NCI-H128 (cell line): ENCODE measurements around the gene CENPM.

Experiments used
- DNase-seq: peaks from one replicate; lab custom pipeline; 2025; ENCODE audit not compliant: unreplicated experiment; lab: John Stamatoyannopoulos, UW

The CENPM gene

DNA sequence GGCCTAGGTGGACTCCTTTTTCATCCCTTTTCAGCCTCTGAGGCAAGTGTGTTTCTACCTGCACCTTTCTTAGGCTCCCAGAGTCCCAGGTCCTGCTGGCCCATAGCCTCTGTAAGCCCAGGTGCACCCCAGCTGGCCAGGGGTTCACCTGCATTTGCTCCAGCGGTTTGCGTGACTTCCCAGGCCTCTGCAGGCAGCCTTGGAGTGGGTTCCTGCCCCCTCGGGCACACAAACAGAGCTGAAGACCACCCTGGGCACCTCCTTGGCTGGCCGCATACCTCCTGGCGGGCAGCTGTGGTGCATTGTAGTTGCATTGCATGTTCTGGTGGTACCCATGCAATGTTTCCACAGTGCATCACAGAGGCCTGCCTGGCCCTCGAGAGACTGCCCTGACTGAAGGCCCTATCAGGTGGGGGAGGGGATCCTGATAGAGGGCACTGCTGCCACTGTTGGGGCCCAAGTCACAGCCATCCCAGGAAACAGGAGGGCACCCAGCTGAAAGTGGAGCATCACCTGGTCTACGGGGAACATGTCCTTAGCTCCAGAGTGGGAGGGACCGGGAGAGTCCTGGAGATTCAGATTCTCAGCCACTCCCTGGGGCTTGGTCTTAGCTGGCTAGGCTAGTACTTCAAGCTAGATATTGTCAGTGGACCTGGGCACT is 46.2 kb downstream of the CENPM start:
- no peak for DNase-seq

GRCh38 chr22:41899992-41900651 is 46.8 kb downstream of the CENPM start:
- DNase-seq: no peak

DNA sequence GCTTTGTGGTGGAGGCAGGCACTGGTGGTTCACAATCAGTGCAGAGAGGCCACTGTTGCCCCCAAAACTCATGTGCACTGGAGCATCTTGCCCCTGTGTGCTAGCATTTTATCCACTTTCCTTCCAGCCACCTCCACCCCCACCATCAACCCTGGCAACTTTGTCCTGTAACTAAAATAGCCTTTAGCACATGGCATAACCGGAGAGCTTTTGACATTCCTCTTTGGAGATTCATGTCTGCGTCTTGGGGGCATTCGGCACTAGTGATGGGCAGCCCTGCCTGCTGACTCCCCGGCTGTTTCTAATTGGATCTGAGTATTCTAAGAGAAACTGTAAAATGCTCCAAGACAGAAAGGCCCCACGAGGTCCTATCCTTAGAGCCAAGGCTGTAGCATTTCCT is 47.8 kb downstream of the CENPM start:
- DNase-seq: no peak

DNA sequence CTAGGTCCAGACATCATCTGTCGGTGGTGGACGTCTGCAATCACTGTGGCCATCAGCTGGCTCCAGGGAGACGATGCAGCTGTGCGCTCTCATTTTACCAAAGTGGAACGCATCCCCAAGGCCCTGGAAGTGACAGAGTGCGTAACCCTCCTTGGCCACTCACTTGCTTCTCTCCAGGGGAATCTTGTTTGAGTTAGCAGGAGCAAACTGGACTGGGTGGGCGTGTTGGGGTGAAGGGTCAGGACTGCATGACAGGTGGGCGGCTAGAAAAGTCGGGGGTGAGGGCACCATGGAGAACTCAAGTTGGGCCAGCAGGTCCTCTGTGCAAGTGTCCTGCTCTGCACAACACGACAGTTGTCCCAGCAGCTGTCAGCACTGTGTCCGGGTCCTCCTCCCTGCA is 48.3 kb downstream of the CENPM start:
- DNase-seq: no peak

DNA sequence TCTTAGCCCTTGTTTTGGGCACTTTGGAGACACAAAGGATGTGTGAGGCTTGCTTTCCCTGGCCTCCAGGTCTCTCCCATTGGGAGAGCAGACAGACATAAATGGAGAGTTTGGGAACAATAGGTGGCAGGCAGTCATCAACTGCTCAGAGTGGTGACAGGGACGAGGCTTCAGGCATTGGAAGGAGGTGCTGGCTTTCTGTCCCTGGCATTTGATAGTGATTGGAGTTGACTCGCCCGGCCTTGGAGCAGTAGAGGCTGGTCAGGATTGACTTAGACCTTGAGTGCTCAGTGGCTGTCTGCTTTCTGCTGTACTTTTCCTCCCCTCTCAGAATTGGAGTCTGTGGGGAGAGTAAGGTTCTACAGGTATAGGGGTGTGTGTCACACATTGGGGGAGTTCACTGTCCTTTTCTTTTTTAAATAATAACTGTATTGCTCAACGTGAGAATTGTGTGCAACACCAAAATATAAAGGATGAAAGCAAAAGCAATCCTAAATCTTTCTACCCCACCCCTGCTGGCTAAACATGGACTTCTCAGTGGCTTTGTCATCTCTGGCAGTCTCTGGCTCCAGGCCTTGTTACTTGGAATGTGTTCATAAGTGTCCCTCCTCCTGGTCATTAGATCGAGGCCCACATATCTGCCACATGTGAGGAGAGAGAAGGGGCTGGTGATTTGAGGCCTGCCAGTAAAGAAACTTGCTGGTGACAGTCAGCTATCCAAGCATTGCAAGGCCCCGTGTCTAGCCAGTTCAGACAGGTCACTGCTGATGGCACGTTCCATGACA is 53.2 kb downstream of the CENPM start:
- no peak for DNase-seq

DNA sequence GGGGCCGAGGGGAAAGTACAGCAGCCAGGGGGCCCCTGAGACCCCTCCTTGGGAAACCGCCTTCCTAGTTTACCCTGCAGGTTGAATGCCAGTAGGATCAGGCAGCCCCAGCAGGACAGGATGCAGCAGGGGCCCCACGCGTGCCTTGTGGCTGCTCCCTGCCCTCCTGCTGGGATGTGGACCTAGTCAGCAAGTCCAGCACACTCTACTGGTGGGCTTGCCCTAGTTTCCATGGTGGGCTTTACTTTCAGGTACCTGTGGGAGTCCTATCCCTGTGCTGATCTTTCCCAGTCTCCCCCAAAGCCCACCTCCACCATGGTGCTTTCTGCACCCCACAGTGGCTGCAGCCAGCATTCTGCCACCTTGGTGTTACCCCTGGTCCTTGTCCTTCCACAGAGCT is 54.2 kb downstream of the CENPM start:
- no peak for DNase-seq

- DNase-seq: no peak
Measured at GRCh38 chr22:41891407-41891806, 55.5 kb downstream of the CENPM start.
